Psoas muscle (tissue), 8 donors: Measurements from ENCODE around the gene ACSM2B. TPM values are rescaled to one million over a fixed set of nuclear protein-coding genes. Genes with fewer than 3 reads are reported as not detected.

Experiments
- ATAC-seq, 4 donors: fragments of 200-7000 bp; cut with Tn5 transposase; one replicate each; pipeline ENCODE4 v1.9.1; 2020; ENCODE audit warnings: moderate library complexity in 3 of 4, mild to moderate bottlenecking in 2 of 4
- DNase-seq, 2 donors: peaks; one replicate each; pipeline ENCODE4 v3.0.0-alpha.2; 2020
- H3K27ac ChIP-seq: fragments of 200-600 bp; one replicate; pipeline ENCODE4 v1.8.0; 2022
- H3K27me3 ChIP-seq, 3 donors: fragments of 200-600 bp in 1 of 3; one replicate each; pipeline versions ENCODE4 v1.6.1 to v1.8.0; 2013 to 2022; ENCODE audit warnings: low read length in 2 of 3, mild to moderate bottlenecking in 2 of 3, moderate library complexity in 1 of 3; ENCODE audit not compliant: insufficient read depth in 3 of 3
- H3K36me3 ChIP-seq, 2 donors: fragments of 200-600 bp in 1 of 2; one replicate each; pipeline versions ENCODE4 v1.6.1 to v1.8.0; 2013 to 2022; ENCODE audit warnings: low read depth in 1 of 2, mild to moderate bottlenecking in 1 of 2, moderate library complexity in 1 of 2; ENCODE audit not compliant: insufficient read depth in 1 of 2
- H3K4me1 ChIP-seq: fragments of 200-600 bp; one replicate; pipeline ENCODE4 v1.8.0; 2022
- H3K4me3 ChIP-seq: fragments of 200-600 bp; one replicate; pipeline ENCODE4 v1.8.0; 2022; ENCODE audit warnings: mild to moderate bottlenecking
- H3K9me3 ChIP-seq: fragments of 200-600 bp; one replicate; pipeline ENCODE4 v1.8.0; 2022
- WGBS, 3 donors: extraction: QIAGEN DNeasy Blood & Tissue Kit; methylation state at CpG; one replicate each; pipeline versions ENCODE4 v1.1.6 to v1.1.7; 2013; 5-methylcytosine and 5-hydroxymethylcytosine counted together
- intact Hi-C, 2 donors: fragments of 100-400 bp; cut with DNase I; formaldehyde crosslinking; loops; one replicate each; pipeline versions ENCODE4 v1.11.0 to v1.14.2; 2022
- polyA plus RNA-seq, 3 donors: library from polyadenylated mRNA; stranded (reverse); fragments of 200-250 nt; gene quantifications; one replicate each; pipeline ENCODE4 v1.2.3, GENCODE V29; 2013
- total RNA-seq, 4 donors: library from RNA; stranded (reverse); fragmentation: NEBNext Ultra II Directional in 2 of 4; extraction: Animal tissue kit (Norgen Biotek cat#: 25700) in 2 of 4; gene quantifications; one replicate each; pipeline versions ENCODE4 v1.2.1 to v1.2.4, GENCODE V29; 2021 to 2023
- TF ChIP-seq, protein P1 (sequence below): fragments of 200-600 bp; IDR thresholded peaks from one replicate; pipeline ENCODE4 v1.8.0; 2022; ENCODE audit warnings: antibody characterized with exemption
- donor health status: healthy with polysubstance abuse.
- donor health status: DM: no; HTN: no; CAD: no; lungs with moderate emphysema.
- donor health status: Bipolar disorder and iron deficiency.
- donor health status: healthy.
- donor health status: DM: yes; HTN: yes; CAD: no.
- donor health status: DM: no; HTN: no; CAD: no.
- donor health status: DM: no; HTN: no; CAD: no.
- donor health status: DM: yes; HTN: yes; CAD: no.

The ACSM2B gene
- total and polyA plus RNA-seq, 7 donors, result 0.25 TPM; not detected in 6

- H3K36me3 ChIP-seq, result no peaks in the 10 kb centered on the region
- H3K27me3 ChIP-seq, result peaks cover 0 to 5% (median 0%) of the 10 kb centered on the region in 3 donors
- TF ChIP-seq, protein P1, sequence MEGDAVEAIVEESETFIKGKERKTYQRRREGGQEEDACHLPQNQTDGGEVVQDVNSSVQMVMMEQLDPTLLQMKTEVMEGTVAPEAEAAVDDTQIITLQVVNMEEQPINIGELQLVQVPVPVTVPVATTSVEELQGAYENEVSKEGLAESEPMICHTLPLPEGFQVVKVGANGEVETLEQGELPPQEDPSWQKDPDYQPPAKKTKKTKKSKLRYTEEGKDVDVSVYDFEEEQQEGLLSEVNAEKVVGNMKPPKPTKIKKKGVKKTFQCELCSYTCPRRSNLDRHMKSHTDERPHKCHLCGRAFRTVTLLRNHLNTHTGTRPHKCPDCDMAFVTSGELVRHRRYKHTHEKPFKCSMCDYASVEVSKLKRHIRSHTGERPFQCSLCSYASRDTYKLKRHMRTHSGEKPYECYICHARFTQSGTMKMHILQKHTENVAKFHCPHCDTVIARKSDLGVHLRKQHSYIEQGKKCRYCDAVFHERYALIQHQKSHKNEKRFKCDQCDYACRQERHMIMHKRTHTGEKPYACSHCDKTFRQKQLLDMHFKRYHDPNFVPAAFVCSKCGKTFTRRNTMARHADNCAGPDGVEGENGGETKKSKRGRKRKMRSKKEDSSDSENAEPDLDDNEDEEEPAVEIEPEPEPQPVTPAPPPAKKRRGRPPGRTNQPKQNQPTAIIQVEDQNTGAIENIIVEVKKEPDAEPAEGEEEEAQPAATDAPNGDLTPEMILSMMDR, result no peak
- no peaks in the 10 kb centered on the region for H3K9me3 ChIP-seq
- intact Hi-C loops, result no loop called here
- ATAC-seq (no peak), DNase-seq (peak in 1 of 2 donors; percentile 27)
- WGBS, 3 donors, result 37 to 53% (median 44%) methylated on average over 3 of the region's 3 CpGs
- H3K27ac ChIP-seq, result no peak overlapping the region
- H3K4me3 ChIP-seq, result no peak overlapping the region
- H3K4me1 ChIP-seq, result no peaks in the 10 kb centered on the region
Measured at GRCh38 chr16:20614186-20615141, 38.3 kb upstream of the ACSM2B start.

DNA sequence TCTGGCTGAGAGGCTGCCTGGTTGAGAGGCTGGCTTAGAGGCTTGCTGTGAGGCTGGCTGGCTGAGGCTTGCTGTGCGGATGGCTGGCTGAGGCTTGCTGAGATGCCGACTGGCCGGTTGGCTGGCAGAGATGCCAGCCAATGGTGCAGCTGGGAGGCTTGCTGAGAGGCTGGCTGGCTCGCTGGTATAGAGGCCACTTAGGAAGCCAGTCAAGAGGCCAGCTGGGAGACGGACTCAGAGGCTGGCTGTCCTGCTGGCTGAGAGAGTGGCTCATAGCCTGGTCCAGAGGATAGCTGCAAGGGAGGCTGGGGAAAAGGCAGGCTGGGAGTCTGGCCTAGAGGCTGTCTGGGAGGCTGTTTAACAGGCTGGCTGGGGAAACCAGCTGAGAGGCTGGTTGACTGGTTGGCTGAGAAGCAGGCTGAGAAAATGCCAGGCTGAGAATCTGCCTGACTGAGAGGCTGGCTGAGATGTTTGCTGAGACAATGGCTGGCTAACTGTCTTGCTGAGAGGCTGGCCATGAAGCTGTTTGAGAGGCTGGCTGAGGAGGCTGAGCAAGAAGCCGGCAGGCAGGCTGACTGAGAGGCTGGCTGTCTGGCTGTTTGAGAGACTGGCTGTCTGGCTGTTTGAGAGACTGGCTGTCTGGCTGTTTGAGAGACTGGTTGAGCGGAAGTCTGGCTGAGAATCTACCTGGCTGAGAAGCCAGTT, 37.5 kb upstream of the ACSM2B start:
- TF ChIP-seq, protein P1, result no peak
- Histone ChIP-seq H3K27ac (no peak overlapping the region), H3K36me3 (no peaks in the 10 kb centered on the region), H3K27me3 (peaks cover 0 to 5% (median 0%) of the 10 kb centered on the region in 3 donors), H3K4me1 (no peaks in the 10 kb centered on the region), H3K4me3 (no peak overlapping the region), H3K9me3 (no peaks in the 10 kb centered on the region)
- intact Hi-C loops, result no loop called here
- WGBS, 3 donors, result 41 to 66% (median 60%) methylated on average over 7 of the region's 7 CpGs
- no peak for ATAC-seq
- DNase-seq, result no peak

- intact Hi-C loops, result no loop called here
- no peak overlapping the region for H3K27ac ChIP-seq
- TF ChIP-seq, protein P1, result no peak
- ATAC-seq (peak in 2 of 4 donors; percentile 23 to 26), DNase-seq (peak; percentile 21 to 55)
- peaks cover 0 to 3% (median 0%) of the 10 kb centered on the region in 3 donors for H3K27me3 ChIP-seq
- 32 to 47% (median 41%) methylated on average over 9 of the region's 9 CpGs for WGBS, 3 donors
- H3K36me3 ChIP-seq, result no peaks in the 10 kb centered on the region
- no peaks in the 10 kb centered on the region for H3K9me3 ChIP-seq
- no peak overlapping the region for H3K4me3 ChIP-seq
- H3K4me1 ChIP-seq, result no peaks in the 10 kb centered on the region
Measured at GRCh38 chr16:20612551-20613480, 36.6 kb upstream of the ACSM2B start.

GRCh38 chr16:20611975-20612481, 35.9 kb upstream of the ACSM2B start:
- 23 to 43% (median 25%) methylated on average over 5 of the region's 5 CpGs for WGBS, 3 donors
- Histone ChIP-seq H3K27ac (no peak overlapping the region), H3K4me1 (no peaks in the 10 kb centered on the region), H3K4me3 (no peak overlapping the region), H3K27me3 (peaks cover 0 to 3% (median 0%) of the 10 kb centered on the region in 3 donors), H3K9me3 (no peaks in the 10 kb centered on the region), H3K36me3 (no peaks in the 10 kb centered on the region)
- TF ChIP-seq, protein P1, result no peak
- DNase-seq (peak; percentile 37 to 64), ATAC-seq (peak; percentile 11 to 53 (median 43))
- intact Hi-C loops, result no loop called here
